SW 1271 (cell line): ENCODE measurements around the gene NLGN3.

Experiments
- DNase-seq, 2 experiments: peaks; one replicate each; lab custom pipeline; 2025; lab: John Stamatoyannopoulos, UW

NLGN3 gene

GRCh38 chrX:71214152-71214551, 69.5 kb downstream of the NLGN3 start:
- no peak for DNase-seq

DNA sequence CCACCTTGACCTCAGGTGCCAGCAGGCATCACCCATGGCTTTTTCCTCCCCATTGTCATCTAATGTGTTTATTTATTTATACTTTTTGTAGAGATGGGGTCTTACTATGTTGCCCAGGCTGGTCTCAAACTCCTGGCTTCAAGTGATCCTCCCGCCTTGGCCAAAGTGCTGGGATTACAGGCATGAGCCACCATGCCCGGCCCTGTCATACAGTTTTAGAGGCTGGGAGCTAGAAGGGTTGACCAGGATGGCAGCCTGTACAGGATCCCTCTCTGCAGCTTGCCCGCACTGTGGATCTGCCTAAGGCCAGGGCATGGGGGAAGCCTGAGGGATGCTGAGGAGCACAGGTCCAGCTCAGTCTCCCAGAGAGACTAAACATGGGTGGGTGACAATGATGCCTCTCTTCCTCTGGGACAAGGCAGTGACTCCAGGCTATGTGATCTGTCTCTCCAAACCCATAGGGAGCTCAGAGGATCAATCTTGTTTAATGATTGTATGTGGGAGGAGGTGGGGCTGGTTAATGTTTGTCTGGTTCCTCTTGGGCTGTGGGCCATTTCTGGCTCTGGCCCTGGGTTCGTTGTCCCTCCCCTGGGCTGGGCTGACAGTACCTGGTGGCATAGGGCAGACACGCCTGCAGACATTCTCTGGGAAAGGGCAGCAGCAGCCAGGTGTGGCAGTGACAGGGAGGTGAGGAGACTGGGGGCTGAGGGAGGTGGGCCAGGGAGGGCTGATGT, 70.1 kb downstream of the NLGN3 start:
- DNase-seq = no peak

DNA sequence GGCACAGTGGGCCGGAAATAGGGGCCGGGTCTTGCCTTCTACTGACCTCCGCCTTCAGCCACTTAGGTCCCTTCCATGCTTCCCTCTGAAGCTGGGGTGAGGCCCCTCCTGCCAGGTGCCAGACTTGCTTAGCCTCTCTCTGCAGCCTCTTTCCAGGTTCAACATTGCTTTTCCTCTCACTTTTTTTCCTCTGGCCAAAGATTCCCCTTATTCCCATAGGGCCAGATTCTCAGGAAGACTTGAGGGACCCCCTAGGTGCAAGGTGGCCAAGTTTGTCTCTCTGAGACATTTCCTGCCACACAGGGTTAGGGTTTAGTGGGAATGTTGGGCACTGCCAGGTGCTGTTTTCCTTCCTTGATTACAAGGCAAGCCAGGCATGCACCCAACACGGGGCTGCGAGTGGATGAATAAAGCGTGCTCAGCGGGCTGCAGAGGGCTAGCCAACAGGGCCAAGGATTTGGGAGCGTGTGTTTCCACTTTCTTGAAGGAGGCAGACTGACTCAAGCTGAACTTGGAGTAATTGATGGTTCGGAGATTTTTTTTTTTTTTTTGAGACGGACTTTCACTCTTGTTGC, 70.8 kb downstream of the NLGN3 start:
- no peak for DNase-seq

- DNase-seq = no peak
These were observed 71.8 kb downstream of the NLGN3 start for GRCh38 chrX:71216485-71216884.

GRCh38 chrX:71217298-71217697, 72.7 kb downstream of the NLGN3 start:
- no peak for DNase-seq
